ENCODE measurements around the gene TCAF2.
"Not testable (repeated sequence)": the region's sequence is repeated elsewhere in the genome, so short reads cannot be mapped to it uniquely, and the experiment has no call there.

DNA sequence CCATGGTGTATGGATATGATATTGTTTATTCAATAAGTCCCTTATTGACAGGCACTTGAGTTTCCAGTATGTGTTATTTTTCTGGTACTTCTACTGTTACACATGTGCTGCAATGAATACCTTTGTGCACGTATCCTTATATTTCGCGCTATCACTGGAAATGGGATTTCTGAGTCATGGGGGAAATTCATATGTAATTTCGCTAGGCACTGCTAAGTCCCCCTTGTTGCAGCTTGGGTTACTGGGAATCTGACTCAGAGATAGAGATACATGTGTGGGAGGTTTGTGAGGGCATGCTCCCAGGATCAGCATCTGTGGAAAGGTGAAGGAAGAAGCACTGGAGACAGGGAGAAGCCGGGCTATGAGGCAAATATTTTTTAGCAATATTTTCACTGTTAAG is 9.9 kb downstream of the TCAF2 start:
- TF ChIP-seq POLR2A, CTCF (IDR thresholded peaks at IDR 0.05): not testable (repeated sequence)
